NCI-H146 treated with DMSO at 0.1 percent for 48 hours (cell line): ENCODE results near the gene TNFSF15.

ENCODE experiments used
- DNase-seq: peaks from one replicate; lab custom pipeline; 2025; ENCODE audit not compliant: unreplicated experiment; lab: John Stamatoyannopoulos, UW

The TNFSF15 gene

DNA sequence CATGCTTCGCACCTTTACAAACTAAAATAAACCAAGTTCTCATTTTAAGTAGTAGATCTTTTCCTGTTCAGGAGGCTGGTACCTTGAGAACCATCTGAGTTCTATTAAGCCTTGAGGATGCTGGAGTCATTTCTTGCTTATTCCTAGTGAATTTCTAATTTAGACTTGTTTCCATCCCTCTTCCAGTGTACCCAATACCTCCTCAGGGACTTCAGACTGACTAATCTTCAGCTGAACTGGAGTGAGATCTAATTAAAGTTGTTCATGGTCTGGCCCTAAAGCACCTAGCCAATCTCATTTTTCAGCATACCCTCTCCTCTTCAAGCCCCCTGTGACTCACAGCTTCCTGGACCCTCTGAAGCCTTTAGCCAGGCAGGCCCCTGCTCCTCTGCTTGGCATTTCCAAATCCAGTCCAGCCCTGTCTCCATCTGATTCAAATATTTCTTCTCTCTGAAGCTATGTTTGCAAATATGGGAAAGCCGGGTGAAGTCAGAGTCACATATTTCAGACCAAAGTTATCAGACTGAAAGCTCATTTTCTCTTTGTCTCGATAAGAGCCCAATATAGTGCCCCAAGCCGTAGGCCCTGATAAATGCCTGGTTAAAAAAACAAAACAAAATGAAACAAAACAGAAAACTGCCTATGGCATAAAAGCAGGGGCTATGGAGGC lies 19.4 kb upstream of the TNFSF15 start:
- no peak for DNase-seq

DNA sequence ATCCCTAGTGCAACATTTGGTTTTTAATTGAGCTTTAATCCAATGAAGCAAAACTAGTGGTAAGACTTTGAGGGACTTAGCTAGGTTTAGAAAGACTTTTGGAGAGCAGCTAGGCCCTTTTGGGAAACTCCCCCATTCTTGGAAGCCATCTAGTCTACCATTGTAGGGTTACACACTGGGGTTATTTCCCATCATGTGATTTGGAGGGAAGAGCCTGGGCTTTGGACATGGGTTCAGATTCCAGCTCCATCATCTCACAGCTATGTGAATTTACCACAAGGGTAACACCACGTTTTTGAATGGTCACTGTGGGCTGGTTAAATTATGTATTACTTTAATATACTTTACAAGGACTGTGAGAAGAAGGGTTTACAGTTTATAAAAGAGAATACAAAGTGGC lies 18.3 kb upstream of the TNFSF15 start:
- no peak for DNase-seq

DNA sequence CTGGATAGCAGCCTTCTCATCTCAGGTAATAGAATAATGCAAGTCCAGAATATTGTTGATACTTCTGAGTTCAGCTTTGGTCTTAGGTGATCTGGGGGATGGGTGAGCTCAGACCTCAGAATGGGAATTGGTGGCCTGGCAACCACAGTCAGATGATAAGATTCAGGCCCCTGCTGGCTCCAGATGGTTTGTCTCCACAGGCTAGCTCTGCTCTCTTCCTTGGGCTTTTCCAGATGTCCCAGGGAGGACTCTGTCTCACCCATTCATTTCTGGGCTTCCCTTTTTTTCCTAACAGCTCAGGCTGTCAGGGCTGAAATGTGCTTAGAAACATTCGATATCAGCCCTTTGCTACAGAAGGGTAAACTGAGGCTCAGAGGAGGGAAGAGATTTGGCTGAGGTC lies 17.6 kb upstream of the TNFSF15 start:
- no peak for DNase-seq

DNA sequence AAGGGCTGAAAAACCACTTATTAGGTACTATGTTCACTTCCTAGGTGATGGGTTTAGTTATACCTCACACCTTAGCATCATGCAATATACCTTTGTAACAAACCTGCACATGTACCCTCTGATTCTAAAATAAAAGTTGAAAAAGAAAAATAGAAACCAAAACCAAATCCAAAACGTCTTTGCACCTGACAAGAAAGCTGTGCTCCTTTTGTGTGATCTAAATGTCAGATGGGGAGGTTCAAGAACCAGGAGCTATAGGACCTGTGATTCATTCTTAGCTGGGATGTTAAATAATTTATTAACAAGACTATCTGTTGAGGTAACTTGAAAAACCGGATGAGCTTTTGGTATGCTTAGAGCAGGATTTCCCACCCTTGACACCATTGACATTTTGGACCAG lies 16.9 kb upstream of the TNFSF15 start:
- DNase-seq: no peak

DNA sequence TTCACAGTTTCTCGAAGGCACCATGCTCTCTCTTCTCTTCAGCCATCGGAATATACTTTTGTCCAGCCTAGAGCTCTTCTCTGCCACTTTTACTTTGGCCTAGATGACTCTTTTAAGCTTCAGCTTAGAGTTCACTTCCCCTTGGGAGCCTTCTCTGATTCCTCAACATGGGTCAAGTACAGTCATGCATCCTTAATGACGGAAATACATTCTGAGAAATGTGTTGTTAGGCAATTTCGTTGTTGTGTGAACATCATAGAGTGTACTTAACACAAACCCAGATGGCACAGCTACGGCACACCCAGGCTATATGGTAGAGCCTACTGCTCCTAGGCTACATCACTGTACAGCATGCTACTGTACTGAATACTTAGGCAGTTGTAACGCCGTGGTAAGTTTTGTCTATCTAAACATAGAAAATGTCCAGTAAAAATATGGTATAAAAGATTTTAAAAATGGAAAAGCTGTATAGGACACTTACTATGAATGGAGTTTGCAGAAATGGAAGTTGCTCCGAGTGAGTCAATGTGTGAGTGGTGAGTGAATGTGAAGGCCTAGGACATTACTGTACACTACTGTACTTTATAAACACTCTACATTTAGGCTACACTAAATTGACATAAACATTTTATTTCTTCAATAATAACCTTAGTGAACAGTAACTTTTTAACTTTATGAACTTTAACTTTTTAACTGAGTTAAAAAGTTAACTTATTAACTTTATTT lies 15.1 kb upstream of the TNFSF15 start:
- no peak for DNase-seq

DNA sequence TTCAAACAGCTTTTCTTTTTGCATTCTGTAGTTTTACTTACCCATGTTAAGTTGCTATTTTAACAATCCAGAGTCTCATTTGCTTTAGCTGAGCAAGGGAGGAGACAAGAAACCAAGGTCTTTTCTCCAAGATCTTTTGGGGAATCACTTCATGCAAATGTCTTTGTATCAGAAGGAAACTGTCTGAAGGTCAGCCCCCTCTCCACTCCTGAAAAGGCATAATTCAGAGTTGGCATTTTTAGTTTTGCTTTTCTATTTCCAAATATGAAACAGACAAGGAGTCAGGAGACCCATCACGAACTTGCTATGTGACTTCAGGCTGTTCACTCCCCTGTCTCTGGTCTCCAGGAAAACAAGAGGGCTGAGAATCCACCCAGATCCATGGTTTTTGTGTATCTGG lies 12.3 kb upstream of the TNFSF15 start:
- DNase-seq: no peak

DNA sequence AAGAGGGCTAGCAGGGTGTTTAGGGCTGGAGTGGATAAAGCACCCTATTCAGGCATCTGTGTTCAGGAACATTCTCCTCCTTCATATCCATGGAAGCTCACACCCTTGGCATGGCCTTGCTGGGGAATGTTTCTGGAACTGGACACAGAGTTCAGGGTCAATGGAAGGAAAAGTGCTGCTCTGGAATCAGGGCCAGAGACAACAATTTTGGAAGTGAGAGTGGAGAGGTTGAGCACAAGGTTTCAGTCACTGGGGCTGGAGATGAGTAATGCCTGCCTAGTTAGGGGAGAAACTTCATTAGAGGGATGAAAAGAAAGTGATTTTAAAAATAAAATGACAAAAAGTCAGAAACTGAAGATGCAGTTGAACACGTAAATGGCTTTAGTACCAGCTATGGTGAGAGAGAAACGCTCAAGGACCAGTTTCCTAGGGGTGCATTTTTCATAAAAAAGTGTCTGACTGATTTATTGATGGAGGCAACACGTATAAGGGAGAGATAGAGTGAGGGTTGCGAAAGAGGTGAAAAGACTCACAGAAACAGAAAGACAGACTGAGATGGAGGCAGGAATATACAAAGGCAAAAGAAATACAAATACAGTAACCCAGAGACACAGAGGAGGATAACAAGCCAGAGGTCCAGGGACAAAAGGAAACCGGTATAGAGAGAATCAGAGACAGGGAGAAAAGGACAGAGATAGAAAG lies 8.0 kb upstream of the TNFSF15 start:
- DNase-seq: no peak

DNA sequence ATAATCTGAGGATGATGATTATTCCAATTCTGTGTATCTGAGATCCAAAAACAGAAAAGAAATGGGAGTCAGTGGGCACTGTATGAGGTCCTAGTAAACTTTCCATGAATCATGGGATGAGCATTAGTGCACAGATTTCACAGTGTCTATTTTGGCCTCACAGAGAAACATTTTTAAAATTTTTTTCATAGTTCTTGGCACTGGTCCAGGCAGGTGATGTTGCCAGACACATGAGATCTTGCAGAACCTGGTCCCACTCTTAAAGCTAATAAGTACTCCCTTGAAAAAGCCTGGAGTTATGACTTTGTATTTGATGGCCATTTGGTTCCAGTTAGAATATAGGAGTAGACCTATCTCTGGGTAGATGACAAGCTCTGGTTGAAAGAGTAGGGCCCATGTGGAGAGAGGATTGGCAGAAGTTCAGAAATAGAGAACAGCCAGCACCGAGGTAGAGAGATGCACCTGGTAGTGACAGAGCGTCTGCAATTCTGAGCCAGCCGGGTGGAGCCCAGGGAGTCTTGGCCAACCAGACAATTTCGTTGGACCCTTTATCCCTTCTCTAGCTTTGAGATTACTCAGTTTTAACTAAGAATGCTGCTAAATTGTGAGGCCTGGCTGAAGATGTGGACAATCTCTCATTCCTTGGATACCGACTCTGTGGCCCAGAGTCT lies 6.3 kb upstream of the TNFSF15 start:
- DNase-seq: no peak

DNA sequence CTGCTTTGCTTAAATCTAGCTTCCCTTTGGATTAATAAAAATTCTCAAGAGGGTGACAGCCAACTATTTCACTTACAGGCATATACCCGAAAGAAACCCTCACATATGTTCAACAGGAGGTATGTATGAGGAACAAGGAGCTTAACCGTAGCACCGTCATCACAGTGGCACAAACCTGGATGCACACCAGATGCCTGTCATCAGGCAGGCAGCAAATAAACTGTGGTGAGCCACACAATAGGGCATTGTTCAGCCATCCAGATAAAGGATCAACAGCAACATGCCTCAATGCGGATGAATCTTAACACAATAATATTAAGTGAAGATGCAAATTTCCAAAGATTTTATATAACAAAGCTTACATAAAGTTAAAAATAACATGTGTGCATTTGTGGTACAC lies 5.5 kb upstream of the TNFSF15 start:
- no peak for DNase-seq

DNA sequence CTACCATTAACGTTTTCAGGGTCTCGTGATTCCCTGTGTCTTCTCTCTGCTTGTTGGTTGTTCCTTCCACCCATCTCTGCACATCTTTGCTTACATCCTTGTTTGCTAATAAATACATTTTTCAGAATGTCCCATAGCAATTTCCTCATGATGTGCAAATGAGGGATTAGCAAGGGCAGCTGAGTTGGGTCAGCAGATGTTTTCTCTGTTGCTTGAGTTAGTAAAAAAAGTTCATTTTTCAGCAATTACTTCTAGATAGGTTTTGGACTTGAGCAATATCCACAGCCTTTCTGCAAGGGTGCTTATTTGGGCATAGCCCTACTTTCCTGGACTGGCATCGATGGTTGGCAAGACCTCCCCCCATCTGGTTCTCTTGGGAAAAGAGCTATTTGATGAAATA lies 4.8 kb upstream of the TNFSF15 start:
- DNase-seq: no peak

DNA sequence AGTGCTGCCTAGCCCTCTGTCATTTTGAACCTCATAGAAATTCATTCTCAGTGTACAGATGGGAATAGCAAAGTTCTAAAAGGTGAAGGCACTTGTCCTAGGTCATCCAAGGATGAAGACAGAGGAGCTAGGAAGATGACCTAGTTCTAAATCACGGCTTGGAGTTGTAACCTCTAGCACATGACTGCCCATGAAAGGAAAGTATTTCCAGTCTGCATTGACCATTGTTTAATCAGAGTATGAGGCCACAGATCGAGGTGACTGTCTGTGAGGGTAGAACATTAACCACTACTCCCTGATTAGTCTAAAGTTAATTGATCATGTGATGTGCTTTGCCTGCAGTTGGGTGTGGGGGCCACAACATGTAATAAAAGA lies 674 bp upstream of the TNFSF15 start:
- DNase-seq: no peak

DNA sequence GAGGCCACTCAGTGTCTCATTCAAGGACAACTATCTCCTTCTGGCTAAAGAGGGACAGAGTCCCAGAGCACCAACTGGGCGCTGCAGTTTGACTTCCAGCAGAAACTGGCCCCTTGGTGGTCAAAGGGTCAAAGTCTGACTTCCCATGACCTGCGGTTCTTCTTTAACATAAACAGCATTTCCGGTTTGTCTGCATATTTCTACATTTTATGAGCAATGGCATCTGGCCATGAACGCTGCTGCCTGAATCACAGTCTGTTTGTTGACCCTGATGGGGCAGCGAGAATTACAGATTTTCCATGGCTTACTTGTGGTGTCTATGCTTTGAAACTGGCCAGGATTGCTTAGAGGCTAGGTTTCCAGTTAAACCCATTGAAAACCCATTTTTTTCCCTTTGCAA lies 1.3 kb downstream of the TNFSF15 start:
- DNase-seq: no peak

DNA sequence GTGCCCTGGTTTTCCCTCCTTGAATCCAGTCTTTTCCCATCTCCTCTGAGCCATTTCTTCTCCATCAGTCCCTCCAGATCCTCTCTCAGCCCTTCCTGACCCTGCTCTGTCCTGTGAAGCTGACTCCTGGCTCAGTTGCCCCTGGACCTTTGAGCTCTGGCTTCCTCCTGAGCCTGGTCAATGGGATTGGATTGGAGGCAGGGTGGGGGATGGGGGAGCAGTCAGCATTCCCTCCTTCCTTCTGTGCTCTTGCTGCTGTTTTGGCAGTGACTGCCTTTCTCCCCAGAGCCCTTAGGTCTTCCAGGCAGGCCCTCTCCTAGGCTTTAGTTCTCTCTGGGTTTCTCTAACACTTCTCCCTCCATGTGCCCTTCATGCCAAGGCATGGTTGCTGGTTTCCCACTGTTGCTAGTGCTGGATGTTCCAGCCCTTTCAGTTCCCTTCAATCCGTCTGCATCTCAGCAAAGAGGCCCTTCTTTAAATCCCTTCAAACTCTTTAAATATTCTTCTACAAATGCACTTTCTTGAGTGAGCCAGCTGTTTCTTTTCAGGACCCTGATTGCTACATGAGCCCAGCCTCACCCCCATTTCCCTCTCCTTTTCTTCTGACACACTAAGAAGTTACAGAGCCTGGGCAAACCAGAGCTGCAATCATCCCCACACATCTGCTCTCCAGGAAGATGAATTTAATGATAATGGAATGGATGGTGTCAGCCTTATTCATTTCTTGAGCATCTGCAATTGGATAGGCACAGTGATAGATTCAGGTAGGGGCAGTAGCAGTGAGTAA lies 2.2 kb downstream of the TNFSF15 start:
- no peak for DNase-seq

DNA sequence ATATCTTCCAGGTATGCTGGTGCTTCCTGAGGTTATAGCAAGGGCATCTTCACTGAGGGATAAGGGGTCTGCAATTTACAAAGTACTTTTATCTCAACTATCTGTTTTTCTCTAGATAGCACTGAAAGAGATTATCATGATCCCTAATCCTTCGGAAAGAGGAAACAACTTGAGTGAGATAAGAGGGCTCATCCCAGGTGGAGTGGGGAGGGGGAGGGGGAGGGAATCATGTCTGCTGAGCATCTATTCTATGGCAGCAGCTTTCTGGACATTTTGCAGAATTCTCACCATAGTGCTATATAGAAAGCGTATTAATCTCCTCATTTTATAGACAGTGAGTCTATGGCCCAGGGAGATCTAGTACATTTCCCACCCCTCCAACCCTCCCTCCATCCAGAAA lies 5.9 kb downstream of the TNFSF15 start:
- DNase-seq: no peak

DNA sequence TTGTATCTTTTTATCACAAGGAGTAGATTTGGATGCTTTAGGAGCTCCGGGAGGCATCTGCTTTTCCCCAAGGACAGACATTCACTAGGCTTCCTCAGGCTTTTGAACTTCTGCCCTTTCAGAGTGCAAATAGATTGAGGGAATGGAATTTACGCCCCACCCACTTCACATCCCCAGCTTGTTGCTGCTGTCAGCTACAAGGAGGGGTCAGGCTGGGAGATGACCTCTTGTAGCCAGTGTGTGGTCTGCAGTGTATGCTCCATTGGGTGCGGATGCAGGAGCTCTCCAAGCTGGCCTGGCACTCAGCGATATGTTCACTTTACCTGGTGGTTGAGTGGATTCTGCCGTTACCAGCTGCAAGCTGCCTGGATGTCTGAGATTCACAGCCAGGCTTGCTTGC lies 6.4 kb downstream of the TNFSF15 start:
- DNase-seq: no peak

DNA sequence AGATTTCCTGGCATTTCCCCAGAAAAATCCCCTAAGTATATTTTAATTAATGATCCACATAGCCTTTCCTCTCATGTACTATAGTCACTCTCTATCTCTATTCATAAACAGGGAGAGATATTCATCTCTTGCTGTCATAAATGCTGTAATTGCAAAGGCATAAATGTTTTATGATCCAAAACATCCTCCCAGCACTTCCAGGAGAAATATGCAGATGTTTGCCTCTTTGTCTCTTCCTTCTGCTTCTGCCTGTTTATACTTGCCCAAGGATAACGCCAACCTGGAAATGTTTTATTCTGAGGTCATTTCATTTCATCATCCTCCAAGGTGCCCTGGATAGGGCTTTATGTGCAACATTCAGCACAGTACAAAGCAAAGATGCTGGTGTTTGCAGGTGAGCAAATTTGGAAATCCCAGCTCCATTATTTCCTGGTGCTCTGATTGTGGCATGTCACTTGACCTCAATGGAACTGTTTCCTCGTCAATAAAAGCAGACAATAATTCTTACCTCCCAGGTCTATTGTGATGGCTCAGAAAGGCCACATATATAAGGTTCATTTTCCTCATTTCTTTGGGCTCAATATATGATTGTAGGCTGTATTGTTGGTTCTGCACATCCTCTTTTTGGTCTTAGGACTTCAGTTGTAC lies 6.9 kb downstream of the TNFSF15 start:
- no peak for DNase-seq

DNA sequence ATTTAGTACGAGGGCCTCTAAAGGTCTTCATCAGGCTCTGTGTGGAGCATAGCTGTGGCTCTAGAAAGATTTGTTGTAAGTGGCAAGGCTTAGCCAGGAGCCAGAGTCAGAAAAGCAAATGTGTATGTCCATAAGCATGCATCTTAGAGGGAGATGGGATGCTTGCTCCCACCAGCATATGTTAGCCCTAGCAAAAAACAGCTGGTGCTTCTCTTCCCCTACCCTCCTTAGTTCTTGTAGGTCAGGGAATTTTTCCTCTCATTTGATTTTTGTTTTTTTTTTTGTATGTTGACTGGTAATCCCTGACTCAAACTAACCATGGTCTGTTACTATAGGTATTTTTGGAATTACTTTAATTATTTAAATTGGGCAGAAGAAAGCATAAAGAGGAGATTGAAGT lies 7.7 kb downstream of the TNFSF15 start:
- no peak for DNase-seq

DNA sequence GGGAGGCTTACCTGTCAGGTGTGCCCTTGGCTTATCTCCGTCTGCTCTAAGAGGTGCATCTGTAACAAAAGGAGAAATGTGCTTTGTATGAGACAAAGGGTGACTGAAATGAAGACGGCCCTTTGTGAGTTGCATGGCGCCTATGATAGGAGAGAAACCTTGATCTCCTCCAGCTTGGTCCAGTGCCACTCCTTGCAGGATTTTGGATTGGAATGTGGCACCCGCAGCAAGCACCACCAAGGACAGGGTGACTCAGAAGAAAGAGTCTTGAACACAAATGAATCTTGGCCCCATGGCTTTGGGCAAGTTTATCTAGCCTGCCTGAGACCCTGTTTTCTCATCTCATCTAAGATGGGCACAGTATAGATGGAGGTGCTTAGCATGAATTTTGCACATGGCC lies 13.4 kb downstream of the TNFSF15 start:
- DNase-seq: no peak

DNA sequence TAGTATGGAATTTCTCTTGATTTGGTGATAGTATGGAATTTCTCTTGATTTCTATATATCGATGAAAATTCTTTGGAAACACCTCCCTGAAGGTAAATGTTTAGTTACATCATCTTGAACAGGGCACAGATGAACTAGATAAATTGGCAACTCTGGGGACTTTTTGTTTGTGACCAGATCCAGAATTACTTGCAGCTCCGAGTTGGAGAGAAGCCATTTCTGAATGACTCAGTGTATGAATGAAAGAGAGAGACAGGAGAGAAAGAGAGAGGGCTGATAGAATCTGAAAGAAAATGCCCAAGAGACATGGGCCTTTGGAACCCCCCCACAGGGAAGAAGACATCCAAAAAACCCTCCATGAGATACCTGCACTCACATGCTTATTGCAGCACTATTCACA lies 14.1 kb downstream of the TNFSF15 start:
- no peak for DNase-seq

DNA sequence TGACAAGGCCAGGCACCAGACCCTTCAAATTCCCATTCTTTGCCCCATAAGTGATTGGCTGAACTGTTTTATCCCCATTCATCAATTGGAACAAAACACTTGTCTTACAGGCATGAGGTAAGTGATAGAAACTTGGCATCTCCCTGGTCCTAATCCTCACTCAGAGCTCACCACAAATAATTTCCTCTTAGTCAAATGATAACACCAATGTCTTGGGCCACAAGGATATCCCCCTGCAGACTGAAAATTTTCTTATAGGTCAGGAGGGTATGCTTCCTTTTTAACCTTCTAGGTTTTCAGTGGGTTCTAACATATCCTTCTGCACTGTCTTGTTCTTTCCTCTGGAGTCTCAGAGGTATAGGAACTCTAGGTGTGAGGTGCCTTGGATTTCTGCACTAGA lies 14.5 kb downstream of the TNFSF15 start:
- DNase-seq: no peak

DNA sequence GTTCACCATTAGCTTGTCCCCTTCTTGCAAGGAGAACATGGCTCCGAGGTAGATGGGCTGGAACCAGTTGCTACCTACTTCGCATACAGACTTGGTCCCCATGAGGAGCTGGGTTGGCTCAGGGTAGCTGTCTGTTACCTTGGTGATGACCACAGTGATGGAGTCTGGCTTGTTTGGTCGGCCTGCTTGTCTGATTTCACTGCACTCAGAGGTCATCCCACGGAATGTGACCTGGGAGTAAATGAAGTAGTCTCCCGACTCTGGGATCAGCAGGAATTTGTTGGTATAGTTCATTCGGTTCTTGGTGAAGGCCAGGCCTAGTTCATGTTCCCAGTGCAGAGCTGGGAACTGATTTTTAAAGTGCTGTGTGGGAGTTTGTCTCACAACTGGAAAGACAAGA lies 15.3 kb downstream of the TNFSF15 start:
- no peak for DNase-seq
